Measurements from ENCODE around the gene IGFBP7. TPM values are rescaled to one million over a fixed set of nuclear protein-coding genes. Genes with fewer than 3 reads are reported as not detected.

IGFBP7 gene
- total RNA-seq, 6 experiments from 2014 or later, result 46.2 to 347 (median 163) TPM

- DNase-seq, result no peak
- no peak for ATAC-seq
- H3K4me1 ChIP-seq, result no peaks in the 10 kb centered on the region
- no peak for TF ChIP-seq CTCF (IDR thresholded peaks at IDR 0.05)
- no peak for TF ChIP-seq POLR2A (IDR thresholded peaks at IDR 0.05)
- intact Hi-C loops (cut with DNase I), result no loop called here
- no peak overlapping the region for H3K4me3 ChIP-seq
- H3K27me3 ChIP-seq, result no peaks in the 10 kb centered on the region
- no peaks in the 10 kb centered on the region for H3K9me3 ChIP-seq
- peaks cover 0 to 97% (median 32%) of the 10 kb centered on the region in 4 donors for H3K36me3 ChIP-seq
- WGBS (ENCODE audit: insufficient coverage, low coverage, low lambda C conversion rate, missing lambda C conversion rate), result 74% methylated on average over 4 of the region's 4 CpGs
- H3K27ac ChIP-seq, result no peak overlapping the region
Observed at GRCh38 chr4:57013543-57014120, 96.6 kb downstream of the IGFBP7 start.

GRCh38 chr4:56999751-57000150 lies 110.4 kb downstream of the IGFBP7 start:
- H3K27ac ChIP-seq, result no peak overlapping the region
- intact Hi-C loops (cut with DNase I), result no loop called here
- peaks cover 9 to 63% (median 33%) of the 10 kb centered on the region in 4 donors for H3K36me3 ChIP-seq
- ATAC-seq, result no peak
- TF ChIP-seq CTCF (IDR thresholded peaks at IDR 0.05), result no peak
- TF ChIP-seq POLR2A (IDR thresholded peaks at IDR 0.05), result no peak
- no peak overlapping the region for H3K4me3 ChIP-seq
- H3K4me1 ChIP-seq, result no peaks in the 10 kb centered on the region
- H3K27me3 ChIP-seq, result no peaks in the 10 kb centered on the region
- H3K9me3 ChIP-seq, result no peaks in the 10 kb centered on the region
- 67% methylated on average over 1 of the region's 1 CpG for WGBS (ENCODE audit: insufficient coverage, low coverage, low lambda C conversion rate, missing lambda C conversion rate)
- DNase-seq, result no peak

GRCh38 chr4:56995525-56995924 lies 114.7 kb downstream of the IGFBP7 start:
- no peaks in the 10 kb centered on the region for H3K9me3 ChIP-seq
- no peak overlapping the region for H3K4me3 ChIP-seq
- WGBS (ENCODE audit: insufficient coverage, low coverage, low lambda C conversion rate, missing lambda C conversion rate), result 89% methylated on average over 7 of the region's 7 CpGs
- H3K36me3 ChIP-seq, result peaks cover 0 to 74% (median 36%) of the 10 kb centered on the region in 4 donors
- H3K27me3 ChIP-seq, result no peaks in the 10 kb centered on the region
- DNase-seq, result no peak
- TF ChIP-seq CTCF (IDR thresholded peaks at IDR 0.05) (no peak), POLR2A (IDR thresholded peaks at IDR 0.05) (no peak)
- H3K27ac ChIP-seq, result no peak overlapping the region
- H3K4me1 ChIP-seq, result no peaks in the 10 kb centered on the region
- ATAC-seq, result peak in 2 of 4 donors; percentile 25 to 53
- intact Hi-C loops (cut with DNase I), result no loop called here

- H3K36me3 ChIP-seq, result peaks cover 0 to 55% (median 25%) of the 10 kb centered on the region in 4 donors
- intact Hi-C loops (cut with DNase I), result no loop called here
- no peak for ATAC-seq
Observed at GRCh38 chr4:56990109-56990905, 119.9 kb downstream of the IGFBP7 start.

GRCh38 chr4:56986952-56987351 lies 123.2 kb downstream of the IGFBP7 start:
- H3K36me3 ChIP-seq, result peaks cover 0 to 33% (median 16%) of the 10 kb centered on the region in 4 donors
- no peak for ATAC-seq
- WGBS (ENCODE audit: insufficient coverage, low coverage, low lambda C conversion rate, missing lambda C conversion rate), result 94% methylated on average over 3 of the region's 3 CpGs

More at GRCh38 chr4:56990109-56990905, 119.9 kb downstream of the IGFBP7 start:
- 83% methylated on average over 6 of the region's 6 CpGs for WGBS (ENCODE audit: insufficient coverage, low coverage, low lambda C conversion rate, missing lambda C conversion rate)
- DNase-seq, result no peak
- Histone ChIP-seq H3K27ac (no peak overlapping the region), H3K4me3 (no peak overlapping the region), H3K4me1 (no peaks in the 10 kb centered on the region), H3K9me3 (no peaks in the 10 kb centered on the region), H3K27me3 (no peaks in the 10 kb centered on the region)
- TF ChIP-seq POLR2A (IDR thresholded peaks at IDR 0.05), result no peak

More at GRCh38 chr4:56986952-56987351, 123.2 kb downstream of the IGFBP7 start:
- H3K4me1 ChIP-seq, result peaks cover 0 to 6% (median 0%) of the 10 kb centered on the region in 4 donors
- DNase-seq, result no peak
- no peaks in the 10 kb centered on the region for H3K27me3 ChIP-seq
- no peak for TF ChIP-seq CTCF (IDR thresholded peaks at IDR 0.05)
- TF ChIP-seq POLR2A (IDR thresholded peaks at IDR 0.05), result no peak
- no peak overlapping the region for H3K27ac ChIP-seq
- no peaks in the 10 kb centered on the region for H3K9me3 ChIP-seq
- no peak overlapping the region for H3K4me3 ChIP-seq
- intact Hi-C loops (cut with DNase I), result no loop called here

Data from right lobe of liver (tissue), 6 donors.